Breast epithelium (tissue), 3 donors: ENCODE measurements around the gene FLOT1.

Experiments used
- POLR2A ChIP-seq: fragments of 450-650 bp; IDR thresholded peaks from one replicate; pipeline ENCODE4 v1.6.1; 2016; ENCODE audit warnings: antibody characterized with exemption, mild to moderate bottlenecking, moderate library complexity
- POLR2AphosphoS5 ChIP-seq, 3 donors: sonication (generic); formaldehyde crosslinking; IDR thresholded peaks; one replicate each; pipeline ENCODE4 v1.6.1; 2017; ENCODE audit warnings: antibody characterized with exemption in 3 of 3
- TF ChIP-seq, protein P1 (sequence below), 3 donors: fragments of 450-650 bp; IDR thresholded peaks; one replicate each; pipeline ENCODE4 v1.5.1; 2016 to 2017; ENCODE audit warnings: antibody characterized with exemption in 3 of 3, mild to moderate bottlenecking in 3 of 3, moderate library complexity in 3 of 3

DNA sequence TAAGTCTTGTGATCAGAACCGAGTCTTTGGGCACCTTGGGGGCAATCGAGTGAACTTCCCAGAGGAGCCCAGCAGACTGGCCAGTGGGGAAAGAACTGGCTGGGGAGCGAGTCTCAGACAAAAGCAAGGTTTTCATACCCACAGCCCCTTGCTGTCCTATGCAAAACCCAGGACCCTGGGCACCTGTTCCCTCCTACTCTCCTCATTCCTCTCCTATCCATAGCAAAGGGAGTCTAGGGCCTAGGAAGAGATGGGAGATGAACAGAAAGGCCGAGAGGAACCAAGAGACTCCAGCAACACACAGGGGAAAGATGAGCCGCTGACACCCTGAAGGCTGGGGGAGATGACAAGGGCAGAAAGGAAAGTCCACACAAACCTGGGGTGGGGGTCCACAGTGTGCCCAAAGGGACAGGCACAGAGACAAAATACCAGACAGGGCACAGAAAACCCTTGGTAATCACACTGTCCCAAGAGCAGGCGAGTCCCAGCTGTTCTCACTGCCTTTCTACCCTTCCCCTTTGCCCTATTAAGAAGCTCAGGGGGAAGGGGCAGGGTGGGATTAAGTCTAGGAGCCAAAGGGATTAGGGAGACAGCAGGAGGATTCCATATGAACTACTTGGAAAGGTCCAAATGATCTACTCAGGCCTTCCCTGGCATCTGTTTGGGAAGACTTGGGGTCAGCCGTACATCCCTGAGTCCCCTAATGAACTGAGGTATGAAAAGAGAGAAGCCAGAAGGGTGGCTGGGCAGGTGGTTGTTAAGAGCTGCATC, 62.5 kb downstream of the FLOT1 start:
- TF ChIP-seq, protein P1, sequence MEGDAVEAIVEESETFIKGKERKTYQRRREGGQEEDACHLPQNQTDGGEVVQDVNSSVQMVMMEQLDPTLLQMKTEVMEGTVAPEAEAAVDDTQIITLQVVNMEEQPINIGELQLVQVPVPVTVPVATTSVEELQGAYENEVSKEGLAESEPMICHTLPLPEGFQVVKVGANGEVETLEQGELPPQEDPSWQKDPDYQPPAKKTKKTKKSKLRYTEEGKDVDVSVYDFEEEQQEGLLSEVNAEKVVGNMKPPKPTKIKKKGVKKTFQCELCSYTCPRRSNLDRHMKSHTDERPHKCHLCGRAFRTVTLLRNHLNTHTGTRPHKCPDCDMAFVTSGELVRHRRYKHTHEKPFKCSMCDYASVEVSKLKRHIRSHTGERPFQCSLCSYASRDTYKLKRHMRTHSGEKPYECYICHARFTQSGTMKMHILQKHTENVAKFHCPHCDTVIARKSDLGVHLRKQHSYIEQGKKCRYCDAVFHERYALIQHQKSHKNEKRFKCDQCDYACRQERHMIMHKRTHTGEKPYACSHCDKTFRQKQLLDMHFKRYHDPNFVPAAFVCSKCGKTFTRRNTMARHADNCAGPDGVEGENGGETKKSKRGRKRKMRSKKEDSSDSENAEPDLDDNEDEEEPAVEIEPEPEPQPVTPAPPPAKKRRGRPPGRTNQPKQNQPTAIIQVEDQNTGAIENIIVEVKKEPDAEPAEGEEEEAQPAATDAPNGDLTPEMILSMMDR (IDR thresholded peaks at IDR 0.05) = no peak
- TF ChIP-seq POLR2A (no peak), POLR2AphosphoS5 (IDR thresholded peaks at IDR 0.05) (no peak)
